HEK293T (cell line): Measurements from ENCODE around the gene CAMK1.

Experiments
- BHLHE40 ChIP-seq: fragments of 450-650 bp; IDR thresholded peaks from 2 replicates; pipeline ENCODE4 v1.6.1; 2016; ENCODE audit warnings: mild to moderate bottlenecking, moderate library complexity, borderline replicate concordance
- CTBP1 ChIP-seq: fragments of 450-650 bp; IDR thresholded peaks from 2 replicates; pipeline ENCODE4 v1.6.1; 2016; ENCODE audit warnings: borderline replicate concordance
- ELF4 ChIP-seq: fragments of 450-650 bp; IDR thresholded peaks from 2 replicates; pipeline ENCODE4 v1.6.1; 2017; ENCODE audit warnings: antibody characterized with exemption
- FOXA1 ChIP-seq: fragments of 450-650 bp; IDR thresholded peaks from 2 replicates; pipeline ENCODE4 v1.6.1; 2016; ENCODE audit warnings: mild to moderate bottlenecking
- FOXK2 ChIP-seq: fragments of 450-650 bp; IDR thresholded peaks from 2 replicates; pipeline ENCODE4 v1.6.1; 2016; ENCODE audit warnings: mild to moderate bottlenecking
- FOXM1 ChIP-seq: fragments of 450-650 bp; IDR thresholded peaks from 2 replicates; pipeline ENCODE4 v1.6.1; 2017; ENCODE audit warnings: mild to moderate bottlenecking, borderline replicate concordance
- NFRKB ChIP-seq: fragments of 450-650 bp; IDR thresholded peaks from 2 replicates; pipeline ENCODE4 v1.6.1; 2016; ENCODE audit warnings: mild to moderate bottlenecking, moderate library complexity
- PKNOX1 ChIP-seq: fragments of 450-650 bp; IDR thresholded peaks from 2 replicates; pipeline ENCODE4 v1.6.1; 2016
- SP1 ChIP-seq: fragments of 450-650 bp; IDR thresholded peaks from 2 replicates; pipeline ENCODE4 v1.6.1; 2017

GRCh38 chr3:9761919-9762318 is 7.8 kb downstream of the CAMK1 start:
- TF ChIP-seq SP1 (no peak), BHLHE40 (no peak), FOXK2 (no peak), NFRKB (no peak), PKNOX1 (no peak), FOXM1 (no peak), FOXA1 (no peak), ELF4 (no peak), CTBP1 (no peak)
